ENCODE results near the gene KHK.

KHK gene

DNA sequence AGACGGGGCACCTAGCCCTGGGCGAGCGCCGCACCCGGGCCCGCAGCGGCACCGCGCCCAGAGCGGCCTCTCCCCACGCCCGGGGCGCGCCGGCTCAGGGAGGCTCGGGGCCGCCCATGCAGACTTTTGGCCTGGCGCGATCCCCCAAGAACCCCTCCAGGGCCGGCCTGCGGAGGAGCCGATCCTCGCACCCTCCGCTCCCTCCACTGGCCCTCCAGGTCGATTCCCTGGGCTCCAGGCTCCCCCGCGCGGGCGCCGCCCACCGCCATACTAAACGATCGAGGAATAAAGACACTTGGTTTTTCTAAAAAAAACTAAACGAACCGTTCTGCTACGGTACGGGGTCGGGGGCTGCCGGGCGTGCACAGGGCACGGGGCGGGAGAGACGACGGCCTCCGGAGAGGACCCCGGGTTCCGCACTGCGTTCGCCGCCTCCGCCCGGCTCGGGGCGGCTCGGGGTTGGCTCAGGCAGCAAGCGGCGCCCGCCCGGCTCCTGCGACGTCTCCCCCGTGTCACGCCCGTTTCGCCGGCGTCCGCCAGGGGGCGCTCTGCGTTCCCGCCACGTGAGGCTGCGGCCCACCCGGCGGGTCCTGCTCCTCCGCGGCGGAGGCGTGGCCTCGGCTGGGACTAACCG is 365 bp upstream of the KHK start:
- Histone ChIP-seq H3K4me3 (ENCODE audit: low read depth, low read length, poor library complexity, severe bottlenecking) (peak overlapping the region; percentile 67), H3K9ac (ENCODE audit: low read length) (peak overlapping the region; percentile 73), H2AFZ (ENCODE audit: low read length) (no peak overlapping the region), H3K79me2 (ENCODE audit: insufficient read depth, low read length) (no peaks in the 10 kb centered on the region), H3K9me3 (ENCODE audit: low read length) (no peaks in the 10 kb centered on the region), H3K36me3 (ENCODE audit: insufficient read depth, low read length) (no peaks in the 10 kb centered on the region), H3F3A (ENCODE audit: insufficient read depth, low read length) (no peaks in the 10 kb centered on the region), H3K27ac (ENCODE audit: low read depth, low read length, poor library complexity, severe bottlenecking) (no peak overlapping the region), H3K27me3 (ENCODE audit: insufficient read depth, low read length) (0 out of 2 replicates have a peak, but pooled peaks cover 11% of the 10 kb centered on the region), H3K9me2 (ENCODE audit: low read depth, low read length) (no peaks in the 10 kb centered on the region), H3K4me1 (ENCODE audit: insufficient read depth, low read length, severe bottlenecking) (peaks cover 25% of the 10 kb centered on the region), H4K20me1 (ENCODE audit: insufficient read depth, low read length) (no peaks in the 10 kb centered on the region), H3K4me2 (ENCODE audit: low read length) (peak overlapping the region; percentile 88)
- no peak for TF ChIP-seq EZH2 (IDR thresholded peaks at IDR 0.05; ENCODE audit: borderline replicate concordance, low read length)
- TF ChIP-seq, protein P1, sequence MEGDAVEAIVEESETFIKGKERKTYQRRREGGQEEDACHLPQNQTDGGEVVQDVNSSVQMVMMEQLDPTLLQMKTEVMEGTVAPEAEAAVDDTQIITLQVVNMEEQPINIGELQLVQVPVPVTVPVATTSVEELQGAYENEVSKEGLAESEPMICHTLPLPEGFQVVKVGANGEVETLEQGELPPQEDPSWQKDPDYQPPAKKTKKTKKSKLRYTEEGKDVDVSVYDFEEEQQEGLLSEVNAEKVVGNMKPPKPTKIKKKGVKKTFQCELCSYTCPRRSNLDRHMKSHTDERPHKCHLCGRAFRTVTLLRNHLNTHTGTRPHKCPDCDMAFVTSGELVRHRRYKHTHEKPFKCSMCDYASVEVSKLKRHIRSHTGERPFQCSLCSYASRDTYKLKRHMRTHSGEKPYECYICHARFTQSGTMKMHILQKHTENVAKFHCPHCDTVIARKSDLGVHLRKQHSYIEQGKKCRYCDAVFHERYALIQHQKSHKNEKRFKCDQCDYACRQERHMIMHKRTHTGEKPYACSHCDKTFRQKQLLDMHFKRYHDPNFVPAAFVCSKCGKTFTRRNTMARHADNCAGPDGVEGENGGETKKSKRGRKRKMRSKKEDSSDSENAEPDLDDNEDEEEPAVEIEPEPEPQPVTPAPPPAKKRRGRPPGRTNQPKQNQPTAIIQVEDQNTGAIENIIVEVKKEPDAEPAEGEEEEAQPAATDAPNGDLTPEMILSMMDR (IDR thresholded peaks at IDR 0.05; ENCODE audit: low read length) = peak; percentile 63

DNA sequence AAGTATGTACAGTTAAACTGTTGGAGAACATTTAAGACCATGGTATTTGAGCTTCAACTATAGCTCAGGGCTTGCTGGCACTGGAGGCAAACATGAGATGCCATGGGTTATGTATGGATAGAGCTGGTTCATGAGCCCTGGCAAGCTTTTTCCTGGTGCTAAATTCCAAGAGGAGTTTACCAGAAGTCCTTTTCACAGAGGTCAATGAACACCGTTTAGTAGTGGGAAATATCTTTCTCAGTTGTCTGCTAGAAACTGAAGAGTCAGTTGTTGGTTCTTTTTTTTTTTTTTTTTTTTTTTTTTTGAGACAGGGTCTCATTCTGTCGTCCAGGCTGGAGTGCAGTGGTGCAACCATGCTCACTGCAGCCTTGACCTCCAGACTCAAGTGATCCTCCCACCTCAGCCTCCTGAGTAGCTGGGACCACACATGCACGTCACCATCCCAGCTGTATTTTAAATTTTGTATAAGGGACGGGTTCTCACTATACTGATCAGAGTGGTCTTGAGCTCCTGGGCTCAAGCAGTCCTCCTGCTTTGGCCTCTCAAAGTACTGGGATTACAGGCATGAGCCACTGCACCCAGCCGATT is 1.3 kb downstream of the KHK start:
- Histone ChIP-seq H3K36me3 (ENCODE audit: insufficient read depth, low read length) (no peaks in the 10 kb centered on the region), H3K9me3 (ENCODE audit: low read length) (no peaks in the 10 kb centered on the region), H3K79me2 (ENCODE audit: insufficient read depth, low read length) (no peaks in the 10 kb centered on the region), H3K4me1 (ENCODE audit: insufficient read depth, low read length, severe bottlenecking) (peaks cover 17% of the 10 kb centered on the region), H3K4me3 (ENCODE audit: low read depth, low read length, poor library complexity, severe bottlenecking) (no peak overlapping the region), H3F3A (ENCODE audit: insufficient read depth, low read length) (no peaks in the 10 kb centered on the region), H2AFZ (ENCODE audit: low read length) (no peak overlapping the region), H3K27me3 (ENCODE audit: insufficient read depth, low read length) (0 out of 2 replicates have a peak, but pooled peaks cover 11% of the 10 kb centered on the region), H3K27ac (ENCODE audit: low read depth, low read length, poor library complexity, severe bottlenecking) (no peak overlapping the region), H3K4me2 (ENCODE audit: low read length) (no peak overlapping the region), H4K20me1 (ENCODE audit: insufficient read depth, low read length) (no peaks in the 10 kb centered on the region), H3K9ac (ENCODE audit: low read length) (no peak overlapping the region), H3K9me2 (ENCODE audit: low read depth, low read length) (no peaks in the 10 kb centered on the region)
- TF ChIP-seq EZH2 (IDR thresholded peaks at IDR 0.05; ENCODE audit: borderline replicate concordance, low read length) = no peak
- TF ChIP-seq, protein P1 (IDR thresholded peaks at IDR 0.05; ENCODE audit: low read length) = no peak

DNA sequence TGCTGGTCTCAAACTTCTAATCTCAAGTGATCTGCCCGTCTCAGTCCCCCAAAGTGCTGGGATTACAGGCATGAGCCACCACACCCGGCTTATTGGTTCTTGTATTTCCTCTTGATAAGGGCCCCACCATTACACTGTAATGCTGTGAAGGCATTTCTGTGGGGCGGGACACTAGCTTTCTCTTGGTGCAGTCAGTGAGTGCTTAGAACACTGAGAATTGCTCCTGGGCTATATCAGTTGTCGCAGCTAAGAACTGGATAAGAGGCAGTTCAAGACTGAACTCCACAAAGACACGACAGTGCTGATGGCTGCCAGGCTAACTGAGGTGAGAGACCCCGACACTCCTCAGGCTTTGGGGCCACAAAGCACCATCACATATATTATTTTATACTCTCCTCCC is 2.1 kb downstream of the KHK start:
- no peak overlapping the region for H3K27ac ChIP-seq (ENCODE audit: low read depth, low read length, poor library complexity, severe bottlenecking)
- 0 out of 2 replicates have a peak, but pooled peaks cover 11% of the 10 kb centered on the region for H3K27me3 ChIP-seq (ENCODE audit: insufficient read depth, low read length)
- H3K4me1 ChIP-seq (ENCODE audit: insufficient read depth, low read length, severe bottlenecking) = peaks cover 17% of the 10 kb centered on the region
- no peaks in the 10 kb centered on the region for H3K9me2 ChIP-seq (ENCODE audit: low read depth, low read length)
- H3K4me3 ChIP-seq (ENCODE audit: low read depth, low read length, poor library complexity, severe bottlenecking) = no peak overlapping the region
- no peak overlapping the region for H3K9ac ChIP-seq (ENCODE audit: low read length)
- no peak overlapping the region for H2AFZ ChIP-seq (ENCODE audit: low read length)
- H3K36me3 ChIP-seq (ENCODE audit: insufficient read depth, low read length) = no peaks in the 10 kb centered on the region
- H3K79me2 ChIP-seq (ENCODE audit: insufficient read depth, low read length) = no peaks in the 10 kb centered on the region
- no peaks in the 10 kb centered on the region for H4K20me1 ChIP-seq (ENCODE audit: insufficient read depth, low read length)
- no peak overlapping the region for H3K4me2 ChIP-seq (ENCODE audit: low read length)
- no peaks in the 10 kb centered on the region for H3K9me3 ChIP-seq (ENCODE audit: low read length)
- no peak for TF ChIP-seq EZH2 (IDR thresholded peaks at IDR 0.05; ENCODE audit: borderline replicate concordance, low read length)
- TF ChIP-seq, protein P1 (IDR thresholded peaks at IDR 0.05; ENCODE audit: low read length) = no peak
- H3F3A ChIP-seq (ENCODE audit: insufficient read depth, low read length) = no peaks in the 10 kb centered on the region

Measured in OCI-LY1 (cell line).